Measurements from ENCODE around the gene INTS1. TPM values are rescaled to one million over a fixed set of nuclear protein-coding genes. Genes with fewer than 3 reads are reported as not detected.

The INTS1 gene
- total RNA-seq, 1 experiment from 2014 or later: 122 TPM

- CTCF ChIA-PET: interaction anchor here (0.5 to 1.3 kb wide), 8 partner anchors 8 to 632 kb away, joined by 3 to 7 read pairs (median 4); no protein-coding TSS in a partner anchor
- POLR2A ChIA-PET: no interaction called here
Measured at GRCh38 chr7:1474736-1475135, 29.5 kb downstream of the INTS1 start.

GRCh38 chr7:1473864-1474512 is 30.2 kb downstream of the INTS1 start:
- no peaks in the 10 kb centered on the region for H3K9me3 Mint-ChIP-seq (ENCODE audit: unreplicated experiment)
- H3K4me1 Mint-ChIP-seq (ENCODE audit: low read depth, unreplicated experiment): no peaks in the 10 kb centered on the region
- POLR2A ChIA-PET: interaction anchor here (0.6 kb wide), 1 partner anchor 16 kb away, joined by 3 read pairs; no protein-coding TSS in a partner anchor
- no peaks in the 10 kb centered on the region for H3K9me3 ChIP-seq
- DNase-seq: peak; percentile 89 to 91
- intact Hi-C loops (cut with micrococcal nuclease; ENCODE audit: unreplicated experiment): no loop called here
- peaks cover 3% of the 10 kb centered on the region for H3K4me1 ChIP-seq
- no peaks in the 10 kb centered on the region; the same call in 1 of the 2 replicates for H3K36me3 ChIP-seq (ENCODE audit: control insufficient read depth, insufficient read depth, low read length)
- no TSS peak for BruUV-seq (replicated peaks)
- H3K4me3 Mint-ChIP-seq (ENCODE audit: unreplicated experiment): no peak overlapping the region
- H3K27me3 Mint-ChIP-seq (ENCODE audit: insufficient read depth, unreplicated experiment): no peaks in the 10 kb centered on the region
- H3K36me3 Mint-ChIP-seq (ENCODE audit: insufficient read depth, unreplicated experiment): peaks cover 48% of the 10 kb centered on the region
- no peaks in the 10 kb centered on the region for H3K27me3 ChIP-seq (replicated peaks; ENCODE audit: control insufficient read depth, insufficient read depth, low read length)
- no peak overlapping the region for H3K27ac Mint-ChIP-seq (ENCODE audit: unreplicated experiment)
- TF ChIP-seq CTCF (IDR thresholded peaks at IDR 0.05; ENCODE audit: insufficient read depth in 1 of 2, low read depth in 1 of 2, low read length in 1 of 2, severe bottlenecking in 1 of 2, unreplicated experiment in 1 of 2): peak; percentile 85 to 91
- no peak overlapping the region for H3K4me3 ChIP-seq (ENCODE audit: low read depth, low read length)
- CTCF ChIA-PET: interaction anchor here (0.5 to 1.3 kb wide), 8 partner anchors 17 to 633 kb away, joined by 3 to 7 read pairs (median 4); no protein-coding TSS in a partner anchor

More at GRCh38 chr7:1474736-1475135, 29.5 kb downstream of the INTS1 start:
- Histone ChIP-seq H3K4me1 (peaks cover 3% of the 10 kb centered on the region; the same call in 1 of the 2 replicates), H3K4me3 (ENCODE audit: low read depth, low read length) (no peak overlapping the region), H3K27me3 (replicated peaks; ENCODE audit: control insufficient read depth, insufficient read depth, low read length) (no peaks in the 10 kb centered on the region), H3K36me3 (ENCODE audit: control insufficient read depth, insufficient read depth, low read length) (no peaks in the 10 kb centered on the region; the same call in 1 of the 2 replicates), H3K9me3 (no peaks in the 10 kb centered on the region)
- Mint-ChIP-seq H3K4me1 (ENCODE audit: low read depth, unreplicated experiment) (no peaks in the 10 kb centered on the region), H3K4me3 (ENCODE audit: unreplicated experiment) (no peak overlapping the region), H3K36me3 (ENCODE audit: insufficient read depth, unreplicated experiment) (peaks cover 47% of the 10 kb centered on the region), H3K27ac (ENCODE audit: unreplicated experiment) (no peak overlapping the region), H3K9me3 (ENCODE audit: unreplicated experiment) (no peaks in the 10 kb centered on the region), H3K27me3 (ENCODE audit: insufficient read depth, unreplicated experiment) (no peaks in the 10 kb centered on the region)
- BruUV-seq (replicated peaks): no TSS peak
- TF ChIP-seq CTCF (IDR thresholded peaks at IDR 0.05; ENCODE audit: insufficient read depth in 1 of 2, low read depth in 1 of 2, low read length in 1 of 2, severe bottlenecking in 1 of 2, unreplicated experiment in 1 of 2): no peak
- DNase-seq: no peak
- intact Hi-C loops (cut with micrococcal nuclease; ENCODE audit: unreplicated experiment): no loop called here

- Mint-ChIP-seq H3K4me3 (ENCODE audit: unreplicated experiment) (no peak overlapping the region), H3K9me3 (ENCODE audit: unreplicated experiment) (no peaks in the 10 kb centered on the region), H3K36me3 (ENCODE audit: insufficient read depth, unreplicated experiment) (peaks cover 64% of the 10 kb centered on the region), H3K4me1 (ENCODE audit: low read depth, unreplicated experiment) (peaks cover 4% of the 10 kb centered on the region), H3K27ac (ENCODE audit: unreplicated experiment) (no peak overlapping the region), H3K27me3 (ENCODE audit: insufficient read depth, unreplicated experiment) (no peaks in the 10 kb centered on the region)
- H3K4me1 ChIP-seq: peaks cover 18% of the 10 kb centered on the region
- H3K4me3 ChIP-seq (ENCODE audit: low read depth, low read length): no peak overlapping the region
- CTCF ChIA-PET: no interaction called here
- POLR2A ChIA-PET: no interaction called here
- no peak for DNase-seq
- H3K27me3 ChIP-seq (replicated peaks; ENCODE audit: control insufficient read depth, insufficient read depth, low read length): no peaks in the 10 kb centered on the region
- BruUV-seq (replicated peaks): no TSS peak
- intact Hi-C loops (cut with micrococcal nuclease; ENCODE audit: unreplicated experiment): no loop called here
- H3K9me3 ChIP-seq: no peaks in the 10 kb centered on the region
- TF ChIP-seq CTCF (IDR thresholded peaks at IDR 0.05; ENCODE audit: insufficient read depth in 1 of 2, low read depth in 1 of 2, low read length in 1 of 2, severe bottlenecking in 1 of 2, unreplicated experiment in 1 of 2): no peak
- no peaks in the 10 kb centered on the region; the same call in none of the 2 replicates for H3K36me3 ChIP-seq (ENCODE audit: control insufficient read depth, insufficient read depth, low read length)
Measured at GRCh38 chr7:1470901-1471300, 33.3 kb downstream of the INTS1 start.
